NCI-H128 (cell line): ENCODE measurements around the gene FOXO3B.
"Not testable (repeated sequence)": the region's sequence is repeated elsewhere in the genome, so short reads cannot be mapped to it uniquely, and the experiment has no call there.

ENCODE experiments used
- DNase-seq: peaks from one replicate; lab custom pipeline; 2025; ENCODE audit not compliant: unreplicated experiment; lab: John Stamatoyannopoulos, UW

Gene FOXO3B

DNA sequence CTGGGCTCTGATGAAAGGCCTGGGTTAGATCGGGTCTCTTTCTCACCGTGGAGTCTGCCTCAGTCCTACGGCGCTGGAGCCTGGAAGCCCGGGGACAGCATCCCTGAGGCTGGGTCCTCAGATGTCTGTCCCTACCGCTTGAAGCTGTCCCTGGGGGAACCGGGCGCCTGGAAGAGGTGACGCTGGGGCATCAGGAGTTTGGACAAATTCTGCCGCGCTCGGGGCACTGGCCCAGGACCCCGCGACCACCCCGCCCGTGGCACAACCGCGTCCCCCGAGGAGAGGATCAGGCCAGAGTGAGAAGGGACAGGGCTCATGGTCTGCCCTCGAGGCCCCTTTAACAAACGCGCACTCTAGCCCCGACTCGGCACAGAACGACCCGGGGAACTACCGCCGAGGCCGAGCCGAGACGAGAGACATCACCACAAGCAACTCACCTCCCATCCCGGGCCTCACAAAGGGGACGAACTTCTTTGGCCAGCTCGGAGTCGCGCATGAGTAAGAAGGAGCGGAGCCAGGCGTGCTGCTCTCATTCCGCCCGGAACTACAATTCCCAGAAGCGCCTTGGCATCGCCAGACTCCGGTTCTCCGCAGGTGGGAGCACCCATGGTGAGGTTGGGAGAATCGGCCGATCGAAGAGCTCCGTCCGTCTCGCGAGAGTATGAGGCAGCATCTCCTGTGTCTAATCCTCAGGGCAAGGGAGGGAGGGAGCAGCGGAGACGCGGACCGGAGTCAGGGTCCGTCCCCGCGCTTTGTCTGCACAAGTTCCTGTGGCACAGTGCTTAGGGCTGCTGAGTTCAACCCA is at the start of gene FOXO3B:
Gene FOXO3B, minus strand, starts transcription at position 548 of the 805 bp plus-strand sequence. CDS start 663 bp downstream, outside the sequence.
- peak; percentile 78 for DNase-seq

DNA sequence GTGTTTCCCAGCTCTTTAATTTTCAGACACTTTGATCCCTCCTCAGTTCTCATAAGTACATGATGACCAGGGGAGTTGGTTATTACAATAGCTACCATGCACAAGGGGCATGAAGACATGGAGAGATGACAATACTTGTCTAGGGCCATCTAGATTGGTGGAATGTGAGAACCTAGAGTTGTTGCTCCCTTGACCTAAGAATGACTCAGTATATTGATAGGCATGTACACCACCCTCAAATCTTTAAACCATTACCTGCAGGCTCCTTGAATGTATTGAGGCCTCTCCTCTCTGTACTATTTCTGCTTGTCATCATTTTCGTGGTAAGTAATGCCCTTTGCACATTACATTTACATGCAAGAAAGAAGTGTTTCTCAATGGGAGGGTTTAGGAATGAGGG is 41.4 kb upstream of the FOXO3B start:
- DNase-seq = not testable (repeated sequence)

DNA sequence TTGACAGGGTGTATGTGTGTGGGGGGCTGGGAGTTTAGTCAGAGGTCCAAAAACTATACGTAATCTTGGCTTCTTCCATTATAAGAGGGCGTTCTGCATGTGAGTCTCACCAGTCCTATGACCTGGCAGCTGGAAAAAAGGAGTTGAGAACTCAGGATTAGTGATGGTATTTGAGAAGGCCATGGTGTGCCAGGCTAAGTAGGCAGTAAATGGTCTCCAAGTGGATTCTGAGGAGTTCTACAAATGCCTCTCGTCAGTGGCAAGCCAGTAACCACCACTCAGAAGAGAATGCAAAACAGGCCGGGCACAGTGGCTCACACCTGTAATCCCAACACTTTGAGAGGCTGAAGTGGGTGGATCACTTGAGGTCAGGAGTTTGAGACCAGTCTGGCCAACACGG is 40.5 kb upstream of the FOXO3B start:
- DNase-seq = not testable (repeated sequence)

DNA sequence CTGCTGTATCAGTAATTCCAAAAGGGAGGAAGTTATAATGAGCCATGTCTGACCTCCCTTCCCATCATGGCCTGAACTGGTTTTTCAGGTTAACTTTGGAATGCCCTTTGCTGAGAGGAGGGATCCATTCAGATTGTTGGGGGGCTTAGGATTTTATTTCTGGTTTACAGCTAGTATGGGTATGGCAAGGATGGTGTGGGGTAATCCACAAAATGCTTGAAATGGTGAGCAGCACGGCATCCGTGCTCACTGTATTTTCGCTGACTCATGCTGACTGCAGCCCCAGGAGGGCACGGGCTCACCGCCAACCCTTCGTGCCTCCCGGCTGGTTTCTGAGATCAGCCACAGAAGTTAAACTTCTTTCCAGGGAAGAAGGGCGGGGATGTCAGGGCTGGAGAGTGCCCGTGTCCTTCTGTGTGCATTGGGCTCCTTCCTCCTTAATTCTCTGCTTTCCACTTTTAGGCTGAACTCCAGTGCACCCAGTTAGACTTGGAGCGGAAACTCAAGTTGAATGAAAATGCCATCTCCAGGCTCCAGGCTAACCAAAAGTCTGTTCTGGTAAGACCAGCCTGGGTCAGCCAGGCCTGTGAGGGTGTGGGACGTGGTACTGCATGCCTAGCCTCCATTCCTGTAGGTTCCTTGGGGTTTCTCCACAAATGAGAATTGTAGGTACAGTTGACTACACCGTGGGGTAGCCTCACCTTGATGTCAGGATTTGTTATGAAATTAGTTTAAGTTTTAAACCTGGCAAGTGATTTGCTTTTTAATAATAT is 39.8 kb upstream of the FOXO3B start:
- DNase-seq = not testable (repeated sequence)

DNA sequence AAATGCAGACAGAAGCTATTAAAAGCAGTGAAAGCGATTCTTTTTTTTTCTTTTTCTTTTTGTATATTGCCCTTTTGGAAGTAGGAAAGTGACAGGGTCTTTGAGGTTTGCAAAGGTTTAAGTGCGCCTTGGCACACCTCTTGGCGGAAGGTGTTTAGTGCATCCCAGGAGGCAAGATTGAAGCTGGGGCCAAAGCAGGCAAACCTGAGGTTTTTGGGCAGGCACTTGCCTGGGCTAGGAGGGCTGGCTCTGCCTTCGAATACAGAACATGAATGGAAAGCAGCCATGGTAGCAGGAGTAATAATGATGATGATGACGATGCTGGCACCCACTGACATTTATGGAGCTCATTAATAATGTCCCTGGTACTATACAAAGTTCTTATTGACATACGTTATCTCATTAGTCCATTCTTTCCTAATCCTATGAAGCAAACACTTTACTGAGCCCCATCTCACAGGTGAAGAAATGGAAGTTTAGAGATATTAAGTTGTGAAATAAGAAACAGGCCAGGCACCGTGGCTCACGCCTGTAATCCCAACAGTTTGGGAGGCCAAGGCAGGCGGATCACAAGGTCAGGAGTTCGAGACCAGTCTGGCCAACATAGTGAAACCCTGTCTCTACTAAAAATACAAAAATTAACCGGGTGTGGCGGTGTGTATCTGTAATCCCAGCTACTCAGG is 37.5 kb upstream of the FOXO3B start:
- DNase-seq = not testable (repeated sequence)

DNA sequence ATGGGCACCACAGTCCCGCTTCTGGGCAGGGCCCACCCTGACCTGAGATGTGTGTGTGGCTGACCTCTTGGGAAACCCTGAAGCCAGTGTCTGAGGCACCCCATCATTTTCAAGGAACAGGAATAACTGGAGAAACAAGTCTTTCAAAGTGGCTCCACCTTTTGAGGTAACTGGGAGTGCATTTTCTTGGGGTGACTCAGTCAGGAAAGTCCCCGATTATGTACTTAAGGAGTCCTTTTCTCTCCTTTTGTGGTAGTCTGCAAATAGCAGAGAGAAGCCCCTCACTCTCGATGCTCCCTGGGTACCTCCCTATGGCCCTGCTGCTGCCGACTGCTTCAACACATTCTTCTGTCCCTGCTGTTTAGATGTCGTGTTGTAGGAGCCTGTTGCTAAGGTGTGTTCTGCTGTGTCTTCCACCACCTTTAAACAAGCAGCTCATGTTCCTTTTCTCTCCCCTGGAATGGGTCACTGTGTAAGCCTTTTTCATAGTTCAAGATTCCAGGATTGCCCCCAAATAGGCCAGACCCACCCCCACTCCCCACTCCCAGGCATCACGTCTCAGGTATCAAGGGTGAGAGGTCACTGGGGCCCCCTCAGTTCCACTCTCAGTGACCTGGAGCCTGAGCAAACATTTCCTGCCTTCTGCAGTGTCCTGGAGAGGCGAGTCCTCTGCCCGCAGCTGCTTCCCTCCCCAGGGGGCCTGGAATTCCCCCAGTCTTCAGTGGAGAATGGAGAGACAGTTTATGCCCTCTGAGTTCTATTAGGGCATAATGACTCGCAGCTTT is 36.7 kb upstream of the FOXO3B start:
- DNase-seq = not testable (repeated sequence)

DNA sequence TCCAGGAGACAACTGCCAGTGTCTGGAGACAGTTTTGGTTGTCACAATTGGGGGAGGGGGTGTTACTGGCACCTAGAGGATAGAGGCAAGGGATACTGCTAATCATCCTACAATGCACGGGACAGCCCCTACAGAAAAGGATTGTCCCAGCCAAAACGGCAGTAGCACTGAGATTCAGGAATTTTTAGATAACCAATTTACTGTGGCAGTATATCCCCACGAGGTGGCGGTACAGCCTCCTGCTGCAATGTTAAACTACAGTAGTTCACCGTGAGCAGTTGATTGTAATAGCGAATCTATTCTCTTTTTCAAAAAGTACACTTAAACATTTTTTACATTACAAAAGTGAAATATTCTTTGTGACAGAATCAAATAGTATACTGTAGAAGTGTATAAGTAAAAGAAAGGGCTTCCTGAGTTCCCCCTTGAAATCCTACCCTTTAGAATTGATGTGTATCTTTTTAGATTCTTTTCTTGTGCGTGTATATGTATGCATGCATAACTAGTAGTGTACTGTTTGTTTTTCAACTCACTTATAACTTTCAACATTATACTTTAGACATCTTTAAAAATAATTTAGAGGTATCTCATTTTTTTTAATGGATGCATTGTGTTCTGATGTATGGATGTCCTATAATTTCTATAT is 30.4 kb upstream of the FOXO3B start:
- peak; percentile 1 for DNase-seq

DNA sequence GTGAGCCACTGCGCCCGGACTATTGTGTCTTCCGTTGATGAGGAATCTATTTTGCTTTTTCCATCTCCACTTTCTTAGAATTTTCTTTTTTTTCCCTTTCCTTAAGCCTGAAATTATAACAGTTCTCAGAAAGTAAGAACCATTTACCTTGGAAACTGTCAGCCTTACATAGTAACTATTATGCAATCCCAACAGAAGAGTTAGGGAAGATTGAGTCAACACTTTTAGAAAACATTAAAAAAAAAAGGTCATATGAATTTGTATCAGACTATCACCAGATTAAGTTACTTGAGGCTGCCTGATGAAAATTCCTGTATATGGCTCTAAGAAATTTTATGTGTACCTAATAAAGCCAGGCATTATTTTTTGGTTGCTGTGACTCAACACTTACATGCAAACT is 26.1 kb upstream of the FOXO3B start:
- not testable (repeated sequence) for DNase-seq

DNA sequence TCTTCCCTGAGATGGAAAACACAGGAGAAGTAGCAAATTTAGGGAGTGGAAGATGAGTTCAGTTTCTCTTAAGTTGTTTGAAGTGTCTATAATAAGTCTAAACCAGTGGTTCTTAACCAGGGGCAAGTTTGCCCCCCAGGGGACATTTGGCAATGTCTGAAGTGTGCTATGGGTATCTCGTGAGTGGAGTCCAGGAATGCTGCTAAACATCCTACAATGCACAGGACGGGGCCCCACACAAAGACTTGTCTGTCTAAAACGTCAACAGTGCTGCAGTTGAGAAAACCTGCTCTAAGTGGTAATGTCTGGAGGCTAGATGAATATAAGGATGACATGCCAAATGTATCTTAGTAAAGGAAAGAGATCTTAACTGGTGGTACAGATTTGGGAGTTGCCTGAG is 23.8 kb upstream of the FOXO3B start:
- not testable (repeated sequence) for DNase-seq

DNA sequence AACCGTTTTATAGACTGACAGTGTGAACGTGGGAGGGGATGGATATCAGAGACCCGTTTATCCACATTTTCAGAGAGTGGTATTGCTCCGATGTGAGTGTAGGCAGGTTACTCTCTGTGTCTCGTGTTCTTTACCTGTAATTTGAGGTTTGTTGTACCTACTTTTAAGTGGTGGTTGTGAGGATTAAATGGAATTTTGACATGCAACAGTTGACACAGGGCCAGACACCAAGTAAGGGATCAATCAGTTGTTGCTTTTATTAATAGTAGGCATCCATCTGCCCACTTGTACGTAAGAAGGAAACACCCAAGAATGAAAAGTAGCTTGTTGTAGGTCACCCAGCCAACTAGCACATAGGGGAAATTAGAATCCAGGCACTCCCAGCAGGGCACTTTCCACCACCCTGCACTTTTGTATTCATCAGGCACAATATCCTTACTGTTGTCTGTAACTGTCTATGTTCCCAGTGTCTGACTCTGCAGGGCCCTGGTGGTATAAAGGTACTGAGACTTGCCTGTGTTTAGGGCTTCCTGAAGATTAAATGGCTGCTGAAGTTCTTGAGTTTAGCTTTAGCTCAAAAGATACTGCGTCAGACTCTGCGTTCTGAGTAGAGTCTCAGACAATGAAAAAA is 16.5 kb upstream of the FOXO3B start:
- DNase-seq = not testable (repeated sequence)

DNA sequence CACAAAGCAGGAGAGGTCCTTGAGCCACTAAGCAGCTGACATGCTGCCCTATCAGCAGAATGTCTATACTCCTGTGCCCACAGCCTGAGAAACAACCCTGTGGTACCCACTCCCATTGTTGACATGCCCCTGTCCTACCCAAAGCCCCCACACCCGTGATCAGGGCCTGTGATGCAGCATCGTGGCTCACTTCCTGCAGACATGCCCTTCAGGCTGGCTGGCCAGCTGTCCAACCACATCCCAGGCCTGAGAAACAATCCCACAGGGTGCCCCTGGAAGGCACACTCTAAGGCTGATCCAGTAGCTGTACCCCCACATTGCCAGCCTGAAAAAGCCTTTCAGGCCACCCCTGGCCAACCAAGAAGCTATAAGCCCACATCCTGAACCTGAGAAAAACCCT is 13.0 kb upstream of the FOXO3B start:
- not testable (repeated sequence) for DNase-seq

DNA sequence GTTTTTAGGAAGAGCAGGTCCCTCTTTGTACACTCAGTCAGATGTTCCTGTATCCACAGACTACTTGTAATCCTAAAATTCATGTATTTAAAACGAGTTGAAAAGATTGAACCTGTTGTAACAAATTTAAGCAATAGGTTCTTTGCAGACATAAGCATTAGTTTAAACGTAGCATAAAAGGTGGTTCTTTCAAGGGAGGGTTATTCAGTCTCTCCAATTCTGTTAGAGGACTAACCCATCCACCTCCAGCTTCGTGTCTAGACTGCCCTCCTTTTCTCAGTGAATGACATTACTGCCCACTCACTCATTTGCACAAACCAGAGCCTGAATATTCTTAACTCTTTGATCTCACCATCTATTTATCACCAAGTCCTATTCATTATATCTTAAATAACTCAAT is 554 bp upstream of the FOXO3B start:
- DNase-seq = not testable (repeated sequence)

DNA sequence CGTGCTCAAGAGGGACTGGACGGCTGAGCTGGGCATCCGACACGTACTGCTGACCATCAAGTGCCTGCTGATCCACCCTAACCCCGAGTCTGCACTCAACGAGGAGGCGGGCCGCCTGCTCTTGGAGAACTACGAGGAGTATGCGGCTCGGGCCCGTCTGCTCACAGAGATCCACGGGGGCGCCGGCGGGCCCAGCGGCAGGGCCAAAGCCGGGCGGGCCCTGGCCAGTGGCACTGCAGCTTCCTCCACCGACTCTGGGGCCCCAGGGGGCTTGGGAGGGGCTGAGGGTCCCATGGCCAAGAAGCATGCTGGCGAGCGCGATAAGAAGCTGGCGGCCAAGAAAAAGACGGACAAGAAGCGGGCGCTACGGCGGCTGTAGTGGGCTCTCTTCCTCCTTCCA is 4.7 kb downstream of the FOXO3B start:
- not testable (repeated sequence) for DNase-seq

DNA sequence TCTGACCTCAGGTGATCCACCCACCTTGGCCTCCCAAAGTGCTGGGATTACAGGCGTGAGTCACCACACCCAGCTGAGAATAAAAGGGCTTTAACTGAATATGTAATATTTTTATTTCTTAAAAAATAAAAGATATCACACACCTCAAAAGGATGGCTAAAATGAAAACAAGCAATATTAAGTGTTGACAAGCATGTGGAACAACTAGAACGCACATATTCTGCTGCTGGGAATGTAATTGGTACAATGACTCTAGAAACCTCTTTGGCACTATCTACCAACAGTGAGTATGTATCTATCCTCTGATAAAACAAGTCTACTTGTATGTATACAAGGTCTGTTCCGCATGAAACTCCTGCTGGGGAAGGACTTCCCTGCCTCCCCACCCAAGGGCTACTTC is 5.2 kb downstream of the FOXO3B start:
- DNase-seq = not testable (repeated sequence)

DNA sequence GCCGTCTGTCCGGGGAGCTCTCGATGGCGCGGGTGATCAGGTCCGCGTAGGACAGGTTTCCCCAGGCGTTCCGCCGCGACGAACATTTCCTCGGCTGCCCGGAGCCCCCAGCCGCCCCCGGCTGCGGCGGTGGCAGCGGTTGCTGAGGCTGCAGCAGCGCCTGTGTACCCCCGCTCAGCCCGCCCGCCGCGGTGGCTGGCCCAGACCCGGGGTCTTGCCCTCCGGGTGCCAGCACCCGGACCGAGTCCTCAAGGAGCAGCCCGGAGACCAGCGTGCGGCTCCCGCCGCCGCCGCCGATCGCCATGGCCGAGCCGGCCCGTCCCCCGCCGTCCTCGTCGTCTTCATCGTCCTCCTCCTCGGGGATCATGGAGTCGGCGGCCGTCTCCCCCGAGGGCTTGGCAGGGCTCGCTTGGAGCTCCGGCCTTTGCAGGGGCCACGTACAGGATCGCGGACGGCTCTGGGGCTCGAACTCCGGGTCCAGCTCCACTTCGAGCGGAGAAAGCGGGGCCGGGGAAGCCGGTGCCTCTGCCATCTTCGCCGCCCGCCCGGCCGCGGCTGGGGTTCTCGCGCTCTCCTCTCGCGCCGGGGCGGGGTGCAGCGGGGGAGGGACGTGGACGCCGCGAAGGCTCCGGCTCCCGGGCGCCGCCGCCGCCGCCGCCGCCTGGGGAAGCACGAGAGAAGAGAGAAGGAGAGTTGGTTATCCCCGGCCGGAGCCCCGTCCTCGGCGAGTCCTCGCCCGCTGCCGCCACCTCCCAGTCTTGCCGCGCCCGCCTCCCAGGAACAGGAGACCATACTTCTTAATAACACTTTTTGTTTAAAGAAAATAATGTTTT is 9.5 kb downstream of the FOXO3B start:
- DNase-seq = not testable (repeated sequence)

DNA sequence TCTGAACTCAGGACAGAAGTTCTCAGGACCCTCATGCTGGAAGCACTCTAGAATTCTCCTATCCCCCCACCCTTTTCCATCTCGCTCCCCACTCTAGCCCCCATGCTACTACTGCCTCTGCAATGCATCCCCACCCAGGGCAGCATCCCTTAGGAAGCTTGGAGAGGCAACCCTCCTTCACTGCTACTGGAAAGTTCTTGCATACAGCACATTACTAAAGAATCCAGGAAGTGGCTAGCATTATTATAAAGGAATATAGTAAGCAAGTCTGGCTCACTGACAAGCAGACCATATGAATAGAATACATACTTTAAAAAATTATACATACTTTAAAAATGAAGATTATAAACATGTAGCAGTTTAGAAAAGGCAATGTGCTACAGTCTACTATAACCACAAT is 13.5 kb downstream of the FOXO3B start:
- DNase-seq = not testable (repeated sequence)

DNA sequence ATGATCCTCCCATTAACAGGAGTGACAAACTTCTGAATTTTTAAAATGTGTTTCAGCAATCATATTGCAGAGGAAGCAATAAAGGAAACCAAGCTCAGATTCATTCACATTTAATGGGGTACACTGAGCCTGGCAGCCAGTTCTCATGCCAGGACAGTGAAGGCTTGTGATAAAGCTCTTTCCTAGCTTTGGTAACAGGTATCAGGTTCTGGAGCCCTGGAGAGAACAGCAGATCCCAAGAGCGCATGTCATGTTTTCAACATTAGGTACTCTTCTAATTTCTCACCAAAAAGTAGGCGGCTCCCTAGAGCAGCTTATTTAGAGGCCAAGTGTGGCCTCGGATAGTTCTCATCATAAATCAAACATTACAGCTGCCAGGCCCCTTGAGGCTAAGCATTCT is 14.6 kb downstream of the FOXO3B start:
- not testable (repeated sequence) for DNase-seq

DNA sequence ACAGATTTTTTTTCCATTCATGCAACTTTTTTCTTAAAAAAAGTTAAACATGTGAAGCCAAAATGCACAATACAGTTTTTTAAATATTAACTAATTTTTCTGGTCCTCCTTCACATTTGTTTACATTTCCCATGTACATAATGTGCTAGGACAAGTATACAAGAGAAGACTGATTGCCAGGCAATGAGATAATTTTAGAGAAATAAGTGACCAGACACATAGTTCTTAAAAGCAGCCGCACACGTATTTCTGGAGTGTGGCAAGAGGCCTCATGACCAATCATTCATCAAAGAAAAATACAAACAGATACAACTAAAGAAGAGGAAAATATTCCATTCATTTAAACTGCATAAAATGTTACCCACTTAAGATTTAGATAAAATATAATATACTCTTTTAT is 15.8 kb downstream of the FOXO3B start:
- DNase-seq = not testable (repeated sequence)
